CD4-positive, alpha-beta T cell (primary cell): Measurements from ENCODE around the gene MLLT10. TPM values are rescaled to one million over a fixed set of nuclear protein-coding genes. Genes with fewer than 3 reads are reported as not detected.

Source experiments
- ATAC-seq: fragments of 200-7000 bp; cut with Tn5 transposase; one replicate; pipeline ENCODE4 v1.10.0; 2022; ENCODE audit warnings: mild to moderate bottlenecking; ENCODE audit not compliant: poor library complexity
- CTCF ChIA-PET: fragments of 350-600 bp; sonication (Branson Sonifier 250); formaldehyde crosslinking; loops from one replicate; lab custom pipeline; 2021; ENCODE audit warnings: antibody characterized with exemption, inconsistent platforms; lab: Charles Lee
- POLR2A ChIA-PET: fragments of 350-600 bp; sonication (Branson Sonifier 250); formaldehyde crosslinking; loops from one replicate; lab custom pipeline; 2021; ENCODE audit warnings: antibody characterized with exemption, inconsistent platforms; lab: Charles Lee
- DNase-seq, 14 experiments: peaks; one replicate each; pipeline ENCODE4 v3.0.0-alpha.2; 2013 to 2020; ENCODE audit warnings: mixed read lengths in 2 of 14
- H3K27ac ChIP-seq, 2 donors: one replicate each; pipeline versions ENCODE4 v1.5.1 to v1.7.0; 2013; ENCODE audit warnings: low read length in 2 of 2, low read depth in 1 of 2, mild to moderate bottlenecking in 1 of 2
- H3K27me3 ChIP-seq, 2 experiments: 1 replicate in 1 of 2; 2 replicates in 1 of 2; pipeline versions ENCODE4 v1.6.1 to v1.7.0; 2013; ENCODE audit warnings: low read length in 2 of 2, control low read depth in 1 of 2, mild to moderate bottlenecking in 1 of 2, moderate library complexity in 1 of 2; ENCODE audit not compliant: insufficient read depth in 2 of 2, control insufficient read depth in 1 of 2
- H3K36me3 ChIP-seq: one replicate; pipeline ENCODE4 v1.6.1; 2013; ENCODE audit warnings: low read length, control low read depth; ENCODE audit not compliant: insufficient read depth
- H3K4me1 ChIP-seq: one replicate; pipeline ENCODE4 v1.6.1; 2013; ENCODE audit warnings: low read length, control low read depth; ENCODE audit not compliant: insufficient read depth
- H3K4me3 ChIP-seq: one replicate; pipeline ENCODE4 v1.5.1; 2013; ENCODE audit warnings: mild to moderate bottlenecking, low read length, moderate library complexity
- H3K9me3 ChIP-seq, 2 experiments: 1 replicate in 1 of 2; 2 replicates in 1 of 2; pipeline versions ENCODE4 v1.6.1 to v1.7.0; 2013; ENCODE audit warnings: low read length in 2 of 2, mild to moderate bottlenecking in 2 of 2, control low read depth in 1 of 2, moderate library complexity in 1 of 2; ENCODE audit not compliant: control insufficient read depth in 1 of 2, insufficient read depth in 1 of 2
- H3K27ac Mint-ChIP-seq: one replicate; pipeline ENCODE4 v1.8.0; 2020; ENCODE audit warnings: mixed read lengths
- H3K27me3 Mint-ChIP-seq: one replicate; pipeline ENCODE4 v1.8.0; 2021; ENCODE audit warnings: mixed read lengths
- H3K36me3 Mint-ChIP-seq: one replicate; pipeline ENCODE4 v1.8.0; 2021; ENCODE audit warnings: low read depth, mixed read lengths
- H3K4me1 Mint-ChIP-seq: one replicate; pipeline ENCODE4 v1.8.0; 2021; ENCODE audit warnings: low read depth, mixed read lengths
- H3K4me3 Mint-ChIP-seq: one replicate; pipeline ENCODE4 v1.8.0; 2020; ENCODE audit warnings: mild to moderate bottlenecking, mixed read lengths
- H3K9me3 Mint-ChIP-seq: one replicate; pipeline ENCODE4 v1.8.0; 2020; ENCODE audit warnings: mixed read lengths
- CTCF ChIP-seq: fragments of 200-600 bp; IDR thresholded peaks from one replicate; pipeline ENCODE4 v1.8.0; 2022; ENCODE audit warnings: antibody characterized with exemption, mild to moderate bottlenecking
- intact Hi-C, 2 experiments: fragments of 100-400 bp; cut with DNase I in 1 of 2; cut with micrococcal nuclease in 1 of 2; formaldehyde crosslinking; loops; one replicate each; pipeline versions ENCODE4 v1.15.1 to v1.9.0; 2023 to 2025; cut with DNase I, micrococcal nuclease
- microRNA-seq: library from miRNA; unstranded; fragments of <30 nt; microRNA quantifications from one replicate; pipeline ENCODE4 v1.2.0, GENCODE V29; 2021; ENCODE audit warnings: borderline microRNAs expressed, borderline replicate concordance
- total RNA-seq, 174 experiments: library from RNA in 2 of 174; stranded (reverse) in 2 of 174; gene quantifications; one replicate each; pipeline ENCODE4 v1.2.3 and lab custom pipeline; 2021 to 2026

Gene MLLT10
- total RNA-seq, 2 experiments from 2014 or later, result 46.0 to 64.1 TPM

GRCh38 chr10:21771219-21771618 is 237.2 kb downstream of the MLLT10 start:
- H3K9me3 ChIP-seq, result no peaks in the 10 kb centered on the region
- ChIA-PET POLR2A (no interaction called here), CTCF (no interaction called here)
- Mint-ChIP-seq H3K9me3 (peaks cover 2% of the 10 kb centered on the region), H3K27me3 (no peaks in the 10 kb centered on the region), H3K27ac (peak overlapping the region; percentile 46), H3K4me3 (peak overlapping the region; percentile 21), H3K36me3 (peaks cover 10% of the 10 kb centered on the region), H3K4me1 (peaks cover 24% of the 10 kb centered on the region)
- no peak overlapping the region for H3K4me3 ChIP-seq
- no peak overlapping the region for H3K27ac ChIP-seq
- no peaks in the 10 kb centered on the region for H3K27me3 ChIP-seq
- DNase-seq (no peak), ATAC-seq (peak; percentile 65)
- no peak for TF ChIP-seq CTCF
- H3K4me1 ChIP-seq, result no peaks in the 10 kb centered on the region
- no peaks in the 10 kb centered on the region for H3K36me3 ChIP-seq
- intact Hi-C loops, result no loop called here

- peaks cover 32% of the 10 kb centered on the region for H3K4me1 Mint-ChIP-seq
- CTCF ChIA-PET, result interaction anchor here (2.0 kb wide), 1 partner anchor 16 kb away, joined by 6 read pairs; no protein-coding TSS in a partner anchor
- Histone ChIP-seq H3K4me3 (no peak overlapping the region), H3K9me3 (peaks cover 0 to 5% of the 10 kb centered on the region in 2 experiments), H3K36me3 (no peaks in the 10 kb centered on the region), H3K27me3 (no peaks in the 10 kb centered on the region), H3K27ac (no peak overlapping the region), H3K4me1 (peaks cover 3% of the 10 kb centered on the region)
- no peaks in the 10 kb centered on the region for H3K27me3 Mint-ChIP-seq
- H3K4me3 Mint-ChIP-seq, result no peak overlapping the region
- no peak overlapping the region for H3K27ac Mint-ChIP-seq
- no peak for ATAC-seq
- H3K9me3 Mint-ChIP-seq, result peaks cover 6% of the 10 kb centered on the region
- intact Hi-C loops, result no loop called here
- POLR2A ChIA-PET, result interaction anchor here (0.7 to 1.2 kb wide), 2 partner anchors 12 to 251 kb away, joined by 3 to 4 read pairs; partner anchors contain the start of gene SKIDA1
- no peak for DNase-seq
- peaks cover 28% of the 10 kb centered on the region for H3K36me3 Mint-ChIP-seq
- TF ChIP-seq CTCF, result no peak
Measured at GRCh38 chr10:21776883-21777282, 242.9 kb downstream of the MLLT10 start.

- DNase-seq, result no peak
- no peaks in the 10 kb centered on the region for H3K27me3 ChIP-seq
- Mint-ChIP-seq H3K4me3 (no peak overlapping the region), H3K4me1 (no peaks in the 10 kb centered on the region), H3K9me3 (peaks cover 5% of the 10 kb centered on the region), H3K27ac (no peak overlapping the region), H3K27me3 (no peaks in the 10 kb centered on the region), H3K36me3 (peaks cover 12% of the 10 kb centered on the region)
- H3K9me3 ChIP-seq, result peaks cover 7% of the 10 kb centered on the region in 2 experiments
- ATAC-seq, result no peak
- H3K36me3 ChIP-seq, result no peaks in the 10 kb centered on the region
- TF ChIP-seq CTCF, result no peak
- no peak overlapping the region for H3K27ac ChIP-seq
- POLR2A ChIA-PET, result no interaction called here
- H3K4me3 ChIP-seq, result no peak overlapping the region
- CTCF ChIA-PET, result interaction anchor here (2.3 kb wide), 1 partner anchor 15 kb away, joined by 6 read pairs; no protein-coding TSS in a partner anchor
- no peaks in the 10 kb centered on the region for H3K4me1 ChIP-seq
- intact Hi-C loops, result no loop called here
Measured at GRCh38 chr10:21791276-21791675, 257.2 kb downstream of the MLLT10 start.

Small RNA genes lying within 50 kb of the gene (microRNA-seq; reads per million reads assigned to microRNA genes)
- not detected for gene MIR1915

Other genes starting within 250 kb of the MLLT10 start
- under 1 TPM; 0.22 to 0.25 TPM for gene SKIDA1, start 8.6 kb upstream of the MLLT10 start, total RNA-seq